ENCODE results near the gene AXIN1. TPM values are rescaled to one million over a fixed set of nuclear protein-coding genes. Genes with fewer than 3 reads are reported as not detected.

AXIN1 gene
- total and polyA plus RNA-seq, 9 of the 15 experiments (the other 6 are each of a cell fraction or from before 2014, with no cell fraction given) = 0.42 to 58.0 (median 25.9) TPM

DNA sequence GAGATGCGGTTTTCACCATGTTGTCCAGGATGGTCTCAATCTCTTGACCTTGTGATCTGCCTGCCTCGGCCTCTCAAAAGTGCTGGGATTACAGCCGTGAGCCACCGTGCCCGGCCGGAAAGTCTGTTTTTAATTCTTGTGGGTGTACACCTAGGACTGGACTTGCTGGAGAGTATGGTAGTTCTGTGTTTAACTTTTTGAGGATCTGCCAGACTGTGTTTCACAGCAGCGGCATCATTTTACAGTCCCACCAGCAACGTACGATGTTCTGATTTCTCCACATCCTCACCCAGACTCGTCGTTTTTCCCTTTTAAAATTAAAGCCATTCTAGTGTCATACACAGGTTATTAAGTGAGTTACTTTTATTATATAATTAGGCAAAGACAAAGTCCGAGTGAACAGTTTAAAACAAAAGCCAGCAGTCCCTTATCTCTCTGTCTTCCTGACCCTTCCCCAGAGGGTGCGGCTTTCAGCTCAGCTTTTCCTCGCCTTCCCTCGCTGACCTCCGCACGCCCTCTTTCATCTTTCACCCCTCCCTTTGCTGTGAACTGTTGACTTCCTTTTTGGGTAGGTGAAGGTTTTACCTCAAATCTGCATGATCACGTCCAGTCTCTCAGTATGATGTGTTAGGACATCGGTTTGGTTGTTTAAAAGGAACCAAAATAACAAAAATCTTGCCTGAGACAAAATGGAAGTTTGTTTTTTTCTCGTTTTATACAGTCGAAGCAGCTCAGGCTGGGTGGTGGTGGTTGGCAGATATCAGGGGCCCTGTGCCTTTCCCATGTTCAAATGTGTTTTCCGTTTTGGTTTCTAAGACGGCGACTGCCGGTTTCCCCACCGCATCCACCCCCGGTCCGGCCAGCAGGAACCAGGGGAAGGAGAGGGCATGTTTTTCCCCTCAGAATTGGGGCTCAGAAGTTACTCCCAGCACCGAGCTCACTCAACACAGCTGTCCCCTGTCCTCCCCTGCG lies 99.9 kb downstream of the AXIN1 start (continued):
- TF ChIP-seq PHF8 (IDR thresholded peaks at IDR 0.05; ENCODE audit: borderline replicate concordance, low read length) (no peak), NFATC3 (IDR thresholded peaks at IDR 0.05) (no peak), TCF7 (IDR thresholded peaks at IDR 0.05; ENCODE audit: borderline replicate concordance) (peak; percentile 85; the same call in 1 of the 2 replicates)

DNA sequence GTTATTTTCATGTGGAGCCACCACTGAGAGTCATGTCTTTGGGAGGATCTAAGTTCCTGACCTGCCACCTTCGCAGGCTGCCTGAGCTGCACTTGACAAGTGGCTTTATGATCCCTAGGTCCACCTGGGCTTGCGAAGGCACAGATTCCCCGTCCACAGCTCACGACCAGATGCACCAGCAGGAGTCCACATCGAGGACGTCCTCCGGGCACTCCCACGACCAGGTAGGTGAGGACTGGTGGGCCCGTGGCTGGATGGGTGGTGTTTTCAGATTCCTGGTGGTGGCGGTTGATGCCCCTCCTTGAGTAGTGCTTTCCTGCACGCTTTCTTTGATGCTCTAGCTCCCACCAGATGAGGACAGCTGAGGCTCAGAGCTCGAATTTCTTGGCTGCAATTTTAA lies 103.1 kb downstream of the AXIN1 start:
- no peak overlapping the region for H3K4me3 ChIP-seq
- no peaks in the 10 kb centered on the region for H4K20me1 ChIP-seq (replicated peaks; ENCODE audit: control insufficient read depth, insufficient read depth, low read length)
- H3K9me1 ChIP-seq (ENCODE audit: control insufficient read depth, insufficient read depth, low read length) = no peaks in the 10 kb centered on the region
- peaks cover 8% of the 10 kb centered on the region; the same call in 1 of the 3 replicates for H3K36me3 ChIP-seq (ENCODE audit: control insufficient read depth, insufficient read depth, low read length)
- 0 out of 4 replicates have a peak overlapping the region, but pooled peaks of 1 of the 2 experiments have one; percentile 5 for H3K9ac ChIP-seq (ENCODE audit: insufficient read depth in 1 of 2, low read depth in 2 of 2, low read length in 2 of 2)
- intact Hi-C loops (cut with micrococcal nuclease) (no loop called here), in situ Hi-C loops (cut with MboI) (no loop called here)
- CTCF ChIA-PET (ENCODE audit: low intra/inter-chr PET ratio) = no interaction called here
- no TSS peak for BruUV-seq (replicated peaks)
- no peaks in the 10 kb centered on the region for H3K9me3 ChIP-seq (replicated peaks; ENCODE audit: control insufficient read depth, insufficient read depth, low read depth, low read length)
- no peak overlapping the region for H2AFZ ChIP-seq (ENCODE audit: low read depth, low read length)
- FAIRE-seq = no peak
- TF ChIP-seq CEBPB (tag; IDR thresholded peaks at IDR 0.05) (peak; percentile 47; the same call in 1 of the 2 replicates), NELFE (IDR thresholded peaks at IDR 0.05; ENCODE audit: insufficient read depth, insufficient read length) (no peak)
- DNase-seq (ENCODE audit: extremely low read depth in 1 of 4, low spot score in 3 of 4) = no peak
- no peak overlapping the region for H3K4me2 ChIP-seq (ENCODE audit: insufficient read depth, low read length)
- ATAC-seq = no peak
- peaks cover 5% of the 10 kb centered on the region; the same call in 1 of the 3 replicates for H3K79me2 ChIP-seq (ENCODE audit: control insufficient read depth, insufficient read depth, low read length)
- H3K27me3 ChIP-seq (ENCODE audit: control insufficient read depth in 2 of 2, insufficient read depth in 2 of 2, low read length in 2 of 2) = no peaks in the 10 kb centered on the region
- POLR2A ChIA-PET = interaction anchor here (0.7 to 1.7 kb wide), 2 partner anchors 9 to 157 kb away, joined by 3 to 5 read pairs; no protein-coding TSS in a partner anchor
- H3K4me1 ChIP-seq (replicated peaks in 1 of 2; ENCODE audit: control insufficient read depth in 2 of 2, insufficient read depth in 2 of 2, low read length in 2 of 2) = peaks cover 13 to 41% of the 10 kb centered on the region in 2 experiments
- WGBS (ENCODE audit: insufficient coverage, low coverage, missing lambda C conversion rate) = 77% methylated on average over 12 of the region's 12 CpGs
- H3K27ac ChIP-seq (ENCODE audit: extremely low read depth, low read depth, low read length) = no peak overlapping the region

Data from K562 (cell line).